SK-N-SH (cell line): Measurements from ENCODE around the gene LIPE.

ENCODE experiments used
- CTCF ChIP-seq: fragments of 200-600 bp; sonication (generic); IDR thresholded peaks from 2 replicates; pipeline ENCODE4 v1.6.1; 2017; ENCODE audit warnings: antibody characterized with exemption, mild to moderate bottlenecking, moderate library complexity
- FOXJ3 ChIP-seq: sonication (generic); formaldehyde crosslinking; IDR thresholded peaks from 2 replicates; pipeline ENCODE4 v1.5.1; 2020; ENCODE audit warnings: mild to moderate bottlenecking, missing genetic modification reagents
- GATA2 ChIP-seq: sonication (generic); formaldehyde crosslinking; IDR thresholded peaks from 2 replicates; pipeline ENCODE4 v1.5.0; 2020; ENCODE audit warnings: mild to moderate bottlenecking, missing genetic modification reagents
- MAX ChIP-seq: IDR thresholded peaks from 2 replicates; pipeline ENCODE4 v1.4.0; 2012; ENCODE audit warnings: low read depth
- NRF1 ChIP-seq: IDR thresholded peaks from 2 replicates; pipeline ENCODE4 v1.6.1; 2012; ENCODE audit warnings: low read depth, mild to moderate bottlenecking, low read length
- PBX3 ChIP-seq: IDR thresholded peaks from 2 replicates; pipeline ENCODE4; 2012
- POLR2AphosphoS5 ChIP-seq: IDR thresholded peaks from 2 replicates; pipeline ENCODE4 v1.6.1; 2012; ENCODE audit warnings: low read depth, low read length
- REST ChIP-seq: IDR thresholded peaks from 2 replicates; pipeline ENCODE4 v1.6.1; 2012; ENCODE audit warnings: mild to moderate bottlenecking, low read depth, low read length, moderate library complexity
- TAF1 ChIP-seq: IDR thresholded peaks from 2 replicates; pipeline ENCODE4 v1.6.1; 2012; ENCODE audit warnings: low read depth, mild to moderate bottlenecking, low read length, moderate library complexity, borderline replicate concordance
- ZBTB33 ChIP-seq: IDR thresholded peaks from 2 replicates; pipeline ENCODE4 v1.4.0; 2012; ENCODE audit warnings: low read depth, borderline replicate concordance

- TF ChIP-seq CTCF = no peak
- no peak for TF ChIP-seq ZBTB33
- TF ChIP-seq POLR2AphosphoS5 = no peak
- no peak for TF ChIP-seq PBX3
- no peak for TF ChIP-seq FOXJ3 (CRISPR knock-in tag)
- no peak for TF ChIP-seq GATA2 (CRISPR knock-in tag)
- TF ChIP-seq MAX = no peak
- no peak for TF ChIP-seq TAF1
- no peak for TF ChIP-seq REST
- TF ChIP-seq NRF1 = no peak
These were observed 24.6 kb downstream of the LIPE start for GRCh38 chr19:42402376-42403116.
